ENCODE data around the gene EPB41.
A peak's percentile ranks its signal among the peaks of the same experiment; 100 is the strongest.
"Not testable (repeated sequence)": the region's sequence is repeated elsewhere in the genome, so short reads cannot be mapped to it uniquely, and the experiment has no call there.

The EPB41 gene

GRCh38 chr1:28914228-28915030 is at the start of gene EPB41:
TSS of gene EPB41 (plus strand) at chr1:28914569. CDS start at chr1:28987438, 72,869 bp downstream.
- DNase-seq, result peak; percentile 86

GRCh38 chr1:28864695-28865094 is 49.7 kb upstream of the EPB41 start:
- no peak for DNase-seq

- DNase-seq, result no peak
Observed at GRCh38 chr1:28865997-28866650, 48.2 kb upstream of the EPB41 start.

- DNase-seq, result no peak
Observed at GRCh38 chr1:28867850-28868249, 46.5 kb upstream of the EPB41 start.

GRCh38 chr1:28869952-28870351 is 44.4 kb upstream of the EPB41 start:
- DNase-seq, result no peak

- no peak for DNase-seq
Observed at GRCh38 chr1:28871631-28872401, 42.6 kb upstream of the EPB41 start.

- DNase-seq, result not testable (repeated sequence)
Observed at GRCh38 chr1:28875134-28875533, 39.2 kb upstream of the EPB41 start.

- DNase-seq, result peak; percentile 44
Observed at GRCh38 chr1:28877132-28877781, 37.1 kb upstream of the EPB41 start.

GRCh38 chr1:28878796-28879195 is 35.6 kb upstream of the EPB41 start:
- no peak for DNase-seq

- peak; percentile 85 for DNase-seq
Observed at GRCh38 chr1:28882009-28882628, 32.2 kb upstream of the EPB41 start.

GRCh38 chr1:28883242-28883616 is 31.1 kb upstream of the EPB41 start:
- no peak for DNase-seq

GRCh38 chr1:28885472-28885877 is 28.9 kb upstream of the EPB41 start:
- DNase-seq, result no peak

- no peak for DNase-seq
Observed at GRCh38 chr1:28885977-28886730, 28.2 kb upstream of the EPB41 start.

GRCh38 chr1:28886731-28887418 is 27.5 kb upstream of the EPB41 start:
- peak; percentile 23 for DNase-seq

- DNase-seq, result no peak
Observed at GRCh38 chr1:28887419-28887834, 26.9 kb upstream of the EPB41 start.

- DNase-seq, result no peak
Observed at GRCh38 chr1:28887835-28888682, 26.3 kb upstream of the EPB41 start.

- DNase-seq, result no peak
Observed at GRCh38 chr1:28888915-28889314, 25.5 kb upstream of the EPB41 start.

GRCh38 chr1:28889357-28889756 is 25.0 kb upstream of the EPB41 start:
- no peak for DNase-seq

- DNase-seq, result no peak
Observed at GRCh38 chr1:28890435-28890834, 23.9 kb upstream of the EPB41 start.

GRCh38 chr1:28890836-28891235 is 23.5 kb upstream of the EPB41 start:
- no peak for DNase-seq
